DOHH2 (cell line): ENCODE data around the gene TMEM151B.

Experiments
- H3F3A ChIP-seq: fragments of 200-600 bp; sonication (generic), shearing (Covaris generic); 2 replicates; pipeline ENCODE4 v1.6.0; 2016; ENCODE audit warnings: antibody characterized with exemption, mild to moderate bottlenecking; ENCODE audit not compliant: control insufficient read depth, insufficient read depth
- H3K27ac ChIP-seq: fragments of 200-600 bp; sonication (generic); 2 replicates; pipeline ENCODE4 v1.5.1; 2014; ENCODE audit warnings: low read depth, mild to moderate bottlenecking, low read length, moderate library complexity
- H3K27me3 ChIP-seq: fragments of 200-600 bp; sonication (generic); 2 replicates; pipeline ENCODE4 v1.6.1; 2014; ENCODE audit warnings: mild to moderate bottlenecking, low read length, mixed read lengths; ENCODE audit not compliant: control insufficient read depth
- H3K36me3 ChIP-seq: fragments of 200-600 bp; sonication (generic); 2 replicates; pipeline ENCODE4 v1.6.1; 2014; ENCODE audit warnings: mild to moderate bottlenecking, low read length, moderate library complexity, mixed read lengths; ENCODE audit not compliant: control insufficient read depth
- H3K4me1 ChIP-seq: fragments of 200-600 bp; sonication (generic); 2 replicates; pipeline ENCODE4 v1.6.1; 2014; ENCODE audit warnings: mild to moderate bottlenecking, low read length, mixed read lengths; ENCODE audit not compliant: control insufficient read depth
- H3K4me2 ChIP-seq: fragments of 200-600 bp; sonication (generic); 2 replicates; pipeline ENCODE4 v1.6.0; 2014; ENCODE audit warnings: mild to moderate bottlenecking, low read length, moderate library complexity
- H3K4me3 ChIP-seq: fragments of 200-600 bp; sonication (generic); 2 replicates; pipeline ENCODE4 v1.5.1; 2014; ENCODE audit warnings: mild to moderate bottlenecking, low read length, mixed read lengths
- H3K79me2 ChIP-seq: fragments of 200-600 bp; sonication (generic); 2 replicates; pipeline ENCODE4 v1.6.1; 2014; ENCODE audit warnings: mild to moderate bottlenecking, low read length, mixed read lengths; ENCODE audit not compliant: control insufficient read depth
- H3K9me2 ChIP-seq: fragments of 200-600 bp; sonication (generic); replicated peaks from 2 replicates; pipeline ENCODE4 v1.6.1; 2014; ENCODE audit warnings: mild to moderate bottlenecking, low read length, mixed read lengths; ENCODE audit not compliant: control insufficient read depth
- H3K9me3 ChIP-seq: fragments of 200-600 bp; sonication (generic); 2 replicates; pipeline ENCODE4 v1.6.1; 2014; ENCODE audit warnings: antibody characterized with exemption, low read length, mixed read lengths; ENCODE audit not compliant: control insufficient read depth, insufficient read depth
- H4K20me1 ChIP-seq: fragments of 200-600 bp; sonication (generic); 2 replicates; pipeline ENCODE4 v1.6.0; 2014; ENCODE audit warnings: low read depth, mild to moderate bottlenecking, antibody characterized with exemption, low read length, moderate library complexity; ENCODE audit not compliant: control insufficient read depth, insufficient read depth
- EZH2phosphoT487 ChIP-seq: fragments of 200-600 bp; sonication (generic); IDR thresholded peaks from 2 replicates; pipeline ENCODE4 v1.6.1; 2017; ENCODE audit warnings: borderline replicate concordance, mild to moderate bottlenecking, antibody characterized with exemption, low read length, moderate library complexity, mixed read lengths
- TF ChIP-seq, protein P1 (sequence below): fragments of 200-600 bp; sonication (generic); IDR thresholded peaks from one replicate; pipeline ENCODE4 v1.5.1; 2014; ENCODE audit warnings: antibody characterized with exemption, mild to moderate bottlenecking, low read depth, low read length; ENCODE audit not compliant: poor library complexity, severe bottlenecking

TMEM151B gene

DNA sequence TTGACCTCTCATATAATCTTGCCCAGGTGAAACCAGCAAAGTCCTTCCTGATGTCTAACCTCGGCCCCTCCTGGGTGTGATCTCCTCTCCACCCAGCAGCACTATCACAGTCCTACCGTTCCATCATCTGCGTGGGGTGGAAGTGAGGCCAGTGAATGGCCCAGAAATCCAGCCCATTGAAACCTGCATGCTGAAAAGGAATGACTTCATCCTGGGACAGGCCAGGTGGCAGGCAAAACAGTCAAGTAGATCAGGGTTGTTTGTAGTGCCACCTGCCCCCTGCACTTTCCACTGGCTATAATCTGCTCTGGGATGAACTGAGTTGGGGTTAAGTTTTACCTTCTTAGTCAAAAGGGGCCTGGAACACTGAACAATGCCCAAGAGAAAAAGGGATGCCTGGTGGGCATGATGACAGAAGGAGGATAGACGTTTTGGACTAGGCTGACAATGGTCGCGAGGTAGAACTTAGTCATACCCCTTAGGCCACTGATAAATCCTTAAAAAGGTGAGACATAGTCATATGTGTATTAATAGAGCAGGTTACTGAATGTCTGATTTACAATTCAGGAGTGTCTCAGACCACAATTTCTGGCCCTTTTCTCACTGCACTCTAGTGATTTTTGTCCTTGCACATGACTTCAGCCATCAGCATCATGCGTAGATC lies 31.4 kb upstream of the TMEM151B start:
- TF ChIP-seq, protein P1, sequence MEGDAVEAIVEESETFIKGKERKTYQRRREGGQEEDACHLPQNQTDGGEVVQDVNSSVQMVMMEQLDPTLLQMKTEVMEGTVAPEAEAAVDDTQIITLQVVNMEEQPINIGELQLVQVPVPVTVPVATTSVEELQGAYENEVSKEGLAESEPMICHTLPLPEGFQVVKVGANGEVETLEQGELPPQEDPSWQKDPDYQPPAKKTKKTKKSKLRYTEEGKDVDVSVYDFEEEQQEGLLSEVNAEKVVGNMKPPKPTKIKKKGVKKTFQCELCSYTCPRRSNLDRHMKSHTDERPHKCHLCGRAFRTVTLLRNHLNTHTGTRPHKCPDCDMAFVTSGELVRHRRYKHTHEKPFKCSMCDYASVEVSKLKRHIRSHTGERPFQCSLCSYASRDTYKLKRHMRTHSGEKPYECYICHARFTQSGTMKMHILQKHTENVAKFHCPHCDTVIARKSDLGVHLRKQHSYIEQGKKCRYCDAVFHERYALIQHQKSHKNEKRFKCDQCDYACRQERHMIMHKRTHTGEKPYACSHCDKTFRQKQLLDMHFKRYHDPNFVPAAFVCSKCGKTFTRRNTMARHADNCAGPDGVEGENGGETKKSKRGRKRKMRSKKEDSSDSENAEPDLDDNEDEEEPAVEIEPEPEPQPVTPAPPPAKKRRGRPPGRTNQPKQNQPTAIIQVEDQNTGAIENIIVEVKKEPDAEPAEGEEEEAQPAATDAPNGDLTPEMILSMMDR: no peak
- H3K4me2 ChIP-seq: no peak overlapping the region
- peaks cover 17% of the 10 kb centered on the region for H3F3A ChIP-seq
- no peaks in the 10 kb centered on the region for H4K20me1 ChIP-seq
- H3K9me2 ChIP-seq: no peaks in the 10 kb centered on the region
- H3K4me3 ChIP-seq: no peak overlapping the region
- H3K36me3 ChIP-seq: peaks cover 24% of the 10 kb centered on the region
- no peaks in the 10 kb centered on the region for H3K9me3 ChIP-seq
- peaks cover 13% of the 10 kb centered on the region for H3K4me1 ChIP-seq
- H3K27ac ChIP-seq: no peak overlapping the region
- H3K79me2 ChIP-seq: no peaks in the 10 kb centered on the region
- H3K27me3 ChIP-seq: no peaks in the 10 kb centered on the region

DNA sequence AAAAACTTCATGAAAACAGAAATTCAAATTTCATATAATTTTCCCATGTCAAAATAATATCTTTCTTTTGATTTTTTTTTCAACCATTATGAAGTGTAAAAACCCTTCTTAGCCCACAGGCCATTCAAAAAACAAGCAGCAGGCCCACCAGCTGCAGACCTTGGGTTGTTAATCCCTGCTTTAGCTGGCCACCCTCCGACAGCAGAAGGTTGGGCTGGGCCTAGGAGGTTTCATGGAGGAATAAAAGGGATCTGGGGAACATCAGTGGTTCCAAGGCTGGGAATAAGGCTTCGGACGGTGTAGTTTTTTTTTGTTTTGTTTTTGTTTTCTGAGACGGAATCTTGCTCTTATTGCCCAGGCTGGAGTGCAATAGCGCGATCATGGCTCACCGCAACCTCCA lies 26.9 kb upstream of the TMEM151B start:
- TF ChIP-seq, protein P1: no peak
- no peak for TF ChIP-seq EZH2phosphoT487
- H3K9me3 ChIP-seq: no peaks in the 10 kb centered on the region
- peaks cover 20% of the 10 kb centered on the region for H3K79me2 ChIP-seq
- H3K4me3 ChIP-seq: no peak overlapping the region
- peaks cover 10% of the 10 kb centered on the region for H3K4me1 ChIP-seq
- no peak overlapping the region for H3K4me2 ChIP-seq
- H3K9me2 ChIP-seq: no peaks in the 10 kb centered on the region
- H3K36me3 ChIP-seq: peaks cover 14% of the 10 kb centered on the region
- H3K27ac ChIP-seq: no peak overlapping the region
- H4K20me1 ChIP-seq: peaks cover 9% of the 10 kb centered on the region
- peaks cover 16% of the 10 kb centered on the region for H3F3A ChIP-seq
- H3K27me3 ChIP-seq: no peaks in the 10 kb centered on the region

DNA sequence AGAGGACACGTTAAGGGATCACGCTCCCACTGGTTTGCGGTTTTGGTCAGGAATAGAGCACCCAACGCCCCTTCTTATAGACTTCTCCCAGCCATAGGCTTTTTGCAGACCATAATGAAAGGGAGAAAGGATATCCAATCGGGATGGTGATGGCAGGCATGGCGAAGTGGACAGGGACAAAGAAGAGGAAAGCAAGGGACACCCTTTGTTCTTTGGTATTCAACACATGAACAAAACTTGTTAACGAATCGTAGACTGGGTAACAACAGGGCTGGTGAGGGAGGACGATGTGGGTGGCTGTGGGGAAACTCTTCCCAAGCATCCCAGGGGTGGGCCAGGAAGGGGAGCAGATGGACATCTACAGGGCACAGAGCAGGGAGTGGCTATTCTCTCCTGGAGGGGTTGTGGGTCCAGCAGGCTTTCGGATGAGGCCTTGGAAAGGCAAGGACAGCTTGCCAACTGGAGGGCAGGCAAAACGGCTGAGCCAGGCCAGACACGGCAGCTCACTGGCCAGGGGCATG lies 24.8 kb upstream of the TMEM151B start:
- Histone ChIP-seq H3K27me3 (no peaks in the 10 kb centered on the region), H3K27ac (no peak overlapping the region), H3K4me2 (peak overlapping the region; percentile 80), H3K9me3 (no peaks in the 10 kb centered on the region), H3K4me1 (peaks cover 31% of the 10 kb centered on the region), H3K79me2 (peaks cover 41% of the 10 kb centered on the region), H3K36me3 (peaks cover 35% of the 10 kb centered on the region), H3K4me3 (peak overlapping the region; percentile 83), H4K20me1 (peaks cover 30% of the 10 kb centered on the region), H3K9me2 (no peaks in the 10 kb centered on the region), H3F3A (peaks cover 37% of the 10 kb centered on the region)
- TF ChIP-seq, protein P1: no peak
- no peak for TF ChIP-seq EZH2phosphoT487
